Transverse colon (tissue), 4 donors: Measurements from ENCODE around the gene CHRDL1. TPM values are rescaled to one million over a fixed set of nuclear protein-coding genes. Genes with fewer than 3 reads are reported as not detected.

Experiments used
- DNase-seq: peaks from one replicate; pipeline ENCODE4 v3.0.0-alpha.2; 2019
- H3K27ac ChIP-seq, 4 donors: fragments of 200-600 bp; sonication (generic); 2 replicates each; pipeline ENCODE4 v1.5.1; 2016 to 2018; ENCODE audit warnings: inconsistent platforms in 4 of 4
- H3K27me3 ChIP-seq: fragments of 200-600 bp; sonication (generic); 2 replicates; pipeline ENCODE4 v1.5.1; 2017; ENCODE audit warnings: inconsistent platforms
- H3K36me3 ChIP-seq, 4 donors: fragments of 200-600 bp; sonication (generic); 2 replicates each; pipeline ENCODE4 v1.5.1; 2017 to 2019; ENCODE audit warnings: inconsistent platforms in 4 of 4
- H3K4me1 ChIP-seq, 4 donors: fragments of 200-600 bp; sonication (generic); 2 replicates each; pipeline ENCODE4 v1.5.1; 2017 to 2020; ENCODE audit warnings: inconsistent platforms in 4 of 4
- H3K4me3 ChIP-seq, 4 donors: fragments of 200-600 bp; sonication (generic); 1 replicate in 1 of 4; 2 replicates in 3 of 4; pipeline versions ENCODE4 v1.5.1 to v1.6.1; 2017 to 2019; ENCODE audit warnings: inconsistent platforms in 4 of 4
- H3K9me3 ChIP-seq, 2 donors: fragments of 200-600 bp; sonication (generic); 2 replicates each; pipeline ENCODE4 v1.5.1; 2017 to 2019; ENCODE audit warnings: inconsistent platforms in 2 of 2
- EP300 ChIP-seq: sonication (generic); formaldehyde crosslinking; IDR thresholded peaks from one replicate; pipeline ENCODE4 v1.6.1; 2017; ENCODE audit warnings: antibody characterized with exemption, low read depth
- POLR2A ChIP-seq: fragments of 450-650 bp; IDR thresholded peaks from one replicate; pipeline ENCODE4 v1.6.1; 2016; ENCODE audit warnings: antibody characterized with exemption, mild to moderate bottlenecking, moderate library complexity
- POLR2AphosphoS5 ChIP-seq, 3 donors: sonication (generic); formaldehyde crosslinking; IDR thresholded peaks; one replicate each; pipeline ENCODE4 v1.6.1; 2016; ENCODE audit warnings: antibody characterized with exemption in 3 of 3
- WGBS, 2 donors: methylation state at CpG; one replicate each; pipeline ENCODE4 v1.1.5; 2018; ENCODE audit warnings: low coverage in 1 of 2; 5-methylcytosine and 5-hydroxymethylcytosine counted together
- in situ Hi-C, 4 donors: fragments of 200-750 bp; cut with MboI; loops; one replicate each; pipeline versions ENCODE4 v1.15.0 to v1.15.1; 2017; ENCODE audit warnings: low sequenced_read_pairs in 3 of 4, low pct_ligation_motif_present in 1 of 4, low pct_unique_long_range_greater_than_20kb in 1 of 4
- intact Hi-C: fragments of 100-400 bp; cut with DNase I; formaldehyde crosslinking; loops from one replicate; pipeline ENCODE4 v1.15.1; 2023; ENCODE audit warnings: low total_unique reads
- total RNA-seq, 4 donors: library from RNA; depleted of rRNA; stranded (reverse); fragments of >200 nt; gene quantifications; one replicate each; pipeline ENCODE4 v1.1.0, GENCODE V29; 2016
- TF ChIP-seq, protein P1 (sequence below), 5 experiments: fragments of 200-600 bp in 3 of 5; fragments of 450-650 bp in 2 of 5; sonication (generic) in 3 of 5; IDR thresholded peaks; 1 replicate in 2 of 5; 2 replicates in 3 of 5; pipeline ENCODE4 v1.5.1; 2016 to 2017; ENCODE audit warnings: antibody characterized with exemption in 5 of 5, inconsistent platforms in 3 of 5, mild to moderate bottlenecking in 2 of 5, moderate library complexity in 1 of 5

Gene CHRDL1
- total RNA-seq, 4 donors from 2014 or later, result 13.5 to 46.4 (median 16.5) TPM

DNA sequence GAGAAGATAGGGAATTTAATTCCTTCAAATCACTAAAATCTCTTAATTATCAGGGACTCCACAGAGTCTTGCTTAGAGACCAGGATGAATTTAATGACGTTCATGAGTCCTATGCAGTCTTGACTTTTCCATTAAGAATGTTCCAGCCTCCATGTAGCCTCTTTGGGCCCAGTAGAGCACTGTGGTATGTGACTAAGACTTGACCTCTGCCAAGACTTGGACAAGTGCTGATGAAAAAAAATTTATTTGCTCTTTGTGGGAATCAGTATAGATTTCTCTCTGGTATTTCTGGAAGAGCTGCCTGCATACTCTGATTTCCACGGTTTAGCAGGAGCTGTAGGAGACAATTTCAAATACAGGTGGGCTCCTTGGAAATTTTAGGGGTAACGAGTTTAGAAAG lies 40.6 kb downstream of the CHRDL1 start:
- intact Hi-C loops, result no loop called here
- no peaks in the 10 kb centered on the region for H3K36me3 ChIP-seq
- in situ Hi-C loops, result no loop called here
- no peak for DNase-seq
- no peak for TF ChIP-seq POLR2AphosphoS5 (IDR thresholded peaks at IDR 0.05)
- no peak for TF ChIP-seq POLR2A
- no peak for TF ChIP-seq EP300
- TF ChIP-seq, protein P1, sequence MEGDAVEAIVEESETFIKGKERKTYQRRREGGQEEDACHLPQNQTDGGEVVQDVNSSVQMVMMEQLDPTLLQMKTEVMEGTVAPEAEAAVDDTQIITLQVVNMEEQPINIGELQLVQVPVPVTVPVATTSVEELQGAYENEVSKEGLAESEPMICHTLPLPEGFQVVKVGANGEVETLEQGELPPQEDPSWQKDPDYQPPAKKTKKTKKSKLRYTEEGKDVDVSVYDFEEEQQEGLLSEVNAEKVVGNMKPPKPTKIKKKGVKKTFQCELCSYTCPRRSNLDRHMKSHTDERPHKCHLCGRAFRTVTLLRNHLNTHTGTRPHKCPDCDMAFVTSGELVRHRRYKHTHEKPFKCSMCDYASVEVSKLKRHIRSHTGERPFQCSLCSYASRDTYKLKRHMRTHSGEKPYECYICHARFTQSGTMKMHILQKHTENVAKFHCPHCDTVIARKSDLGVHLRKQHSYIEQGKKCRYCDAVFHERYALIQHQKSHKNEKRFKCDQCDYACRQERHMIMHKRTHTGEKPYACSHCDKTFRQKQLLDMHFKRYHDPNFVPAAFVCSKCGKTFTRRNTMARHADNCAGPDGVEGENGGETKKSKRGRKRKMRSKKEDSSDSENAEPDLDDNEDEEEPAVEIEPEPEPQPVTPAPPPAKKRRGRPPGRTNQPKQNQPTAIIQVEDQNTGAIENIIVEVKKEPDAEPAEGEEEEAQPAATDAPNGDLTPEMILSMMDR (IDR thresholded peaks at IDR 0.05), result no peak
- H3K4me1 ChIP-seq, result no peaks in the 10 kb centered on the region
- H3K4me3 ChIP-seq, result no peak overlapping the region
- 20 to 46% methylated on average over 1 to 3 of the region's 3 CpGs for WGBS, 2 donors
- no peaks in the 10 kb centered on the region for H3K9me3 ChIP-seq
- no peak overlapping the region for H3K27ac ChIP-seq
- no peaks in the 10 kb centered on the region for H3K27me3 ChIP-seq

DNA sequence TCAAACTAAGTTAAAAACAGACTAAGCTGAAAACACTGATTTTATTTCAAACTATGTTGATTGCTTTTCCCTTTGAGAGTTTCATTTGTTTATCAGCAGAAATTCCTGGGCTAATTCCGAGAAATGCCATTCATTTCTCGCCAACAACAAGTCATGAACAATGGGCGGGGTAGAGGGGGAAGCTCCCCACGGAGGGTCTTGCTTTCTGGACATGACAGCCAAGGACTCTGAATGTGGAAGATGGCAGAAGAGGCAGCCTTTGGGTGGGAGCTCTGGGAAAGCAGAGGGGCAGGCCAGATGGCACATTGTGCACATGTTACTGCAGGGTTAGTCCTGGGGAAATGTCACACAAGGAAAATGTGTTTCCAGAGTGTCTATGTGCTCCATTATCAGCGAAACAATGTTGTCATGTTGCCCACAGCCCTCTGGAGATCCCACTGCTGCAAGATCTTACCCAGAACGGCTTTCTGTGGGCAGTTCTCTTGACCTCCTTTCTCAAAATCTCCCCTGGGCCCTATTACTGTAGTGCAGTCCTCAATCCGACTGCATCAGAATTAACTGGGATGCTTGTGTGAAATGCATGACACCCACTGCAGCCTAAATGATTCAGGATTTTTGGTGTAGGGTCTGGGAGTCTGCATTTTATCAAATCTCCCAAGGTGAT lies 45.0 kb downstream of the CHRDL1 start:
- no peaks in the 10 kb centered on the region for H3K27me3 ChIP-seq
- DNase-seq, result no peak
- no peak overlapping the region for H3K4me3 ChIP-seq
- no peaks in the 10 kb centered on the region for H3K9me3 ChIP-seq
- in situ Hi-C loops (no loop called here), intact Hi-C loops (no loop called here)
- TF ChIP-seq, protein P1 (IDR thresholded peaks at IDR 0.05), result no peak
- TF ChIP-seq EP300 (no peak), POLR2A (no peak), POLR2AphosphoS5 (IDR thresholded peaks at IDR 0.05) (no peak)
- H3K27ac ChIP-seq, result no peak overlapping the region
- 30 to 49% methylated on average over 2 to 7 of the region's 7 CpGs for WGBS, 2 donors
- H3K4me1 ChIP-seq, result no peaks in the 10 kb centered on the region
- H3K36me3 ChIP-seq, result no peaks in the 10 kb centered on the region

DNA sequence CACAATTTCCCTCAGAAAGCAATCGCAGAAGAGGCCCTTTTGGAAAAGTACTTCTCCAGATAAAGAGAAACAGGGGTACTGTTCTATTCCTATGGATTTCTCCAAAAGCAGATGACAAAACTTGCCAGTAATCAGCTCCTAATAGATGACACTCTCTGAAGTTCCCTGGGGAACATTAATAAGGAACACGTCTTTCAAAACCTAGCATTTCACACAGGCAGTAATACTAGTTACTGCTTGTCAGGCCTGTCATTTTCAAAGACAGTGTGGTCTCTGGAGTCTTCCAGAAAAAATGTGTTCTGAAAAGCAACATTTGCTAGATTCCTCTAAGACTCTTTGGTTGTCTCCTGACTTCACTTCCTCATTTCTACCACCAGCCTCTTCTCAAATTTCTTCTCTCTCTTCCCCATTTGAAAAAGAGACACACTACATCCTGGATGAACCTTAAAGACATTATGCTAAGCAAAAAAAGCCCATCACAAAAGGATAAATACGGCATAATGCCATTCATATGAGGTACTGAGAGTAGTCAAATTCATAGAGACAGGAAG lies 47.3 kb downstream of the CHRDL1 start:
- DNase-seq, result no peak
- WGBS, 2 donors, result 75 to 81% methylated on average over 3 of the region's 3 CpGs
- no peaks in the 10 kb centered on the region for H3K27me3 ChIP-seq
- in situ Hi-C loops, result no loop called here
- no peaks in the 10 kb centered on the region for H3K9me3 ChIP-seq
- intact Hi-C loops, result no loop called here
- H3K4me3 ChIP-seq, result no peak overlapping the region
- TF ChIP-seq, protein P1 (IDR thresholded peaks at IDR 0.05), result no peak
- no peak for TF ChIP-seq POLR2A
- TF ChIP-seq POLR2AphosphoS5 (IDR thresholded peaks at IDR 0.05), result no peak
- no peak for TF ChIP-seq EP300
- no peaks in the 10 kb centered on the region for H3K36me3 ChIP-seq
- H3K4me1 ChIP-seq, result no peaks in the 10 kb centered on the region
- no peak overlapping the region for H3K27ac ChIP-seq

DNA sequence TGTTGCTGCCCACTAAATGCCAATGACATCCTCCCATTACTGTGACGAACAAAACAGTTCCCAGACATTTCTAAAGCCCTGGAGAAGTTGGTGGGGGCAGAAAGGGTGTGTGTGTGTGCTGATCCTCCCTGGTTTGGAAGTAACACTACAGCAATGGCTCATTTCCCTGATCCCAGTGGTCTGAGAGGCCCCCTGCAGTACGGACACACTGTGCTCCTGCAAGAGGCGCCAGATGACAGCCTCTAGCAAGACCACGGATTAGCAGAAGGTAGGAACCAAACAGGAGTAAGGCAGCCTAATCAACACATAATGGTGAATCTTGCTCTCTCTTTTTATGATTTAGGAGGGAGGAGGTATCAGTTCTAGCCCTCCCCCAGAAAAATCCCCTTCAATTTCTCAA lies 49.6 kb downstream of the CHRDL1 start:
- H3K4me3 ChIP-seq, result no peak overlapping the region
- no peaks in the 10 kb centered on the region for H3K4me1 ChIP-seq
- intact Hi-C loops, result no loop called here
- in situ Hi-C loops, result no loop called here
- no peaks in the 10 kb centered on the region for H3K9me3 ChIP-seq
- no peaks in the 10 kb centered on the region for H3K36me3 ChIP-seq
- H3K27ac ChIP-seq, result no peak overlapping the region
- DNase-seq, result no peak
- TF ChIP-seq EP300, result no peak
- no peak for TF ChIP-seq POLR2A
- no peak for TF ChIP-seq POLR2AphosphoS5 (IDR thresholded peaks at IDR 0.05)
- TF ChIP-seq, protein P1 (IDR thresholded peaks at IDR 0.05), result no peak
- H3K27me3 ChIP-seq, result no peaks in the 10 kb centered on the region
- WGBS, 2 donors, result 41% methylated on average over 4 of the region's 4 CpGs; no CpG with 5 or more reads in 1 of the 2 donors
